ENCODE results near the gene RABGAP1L. TPM values are rescaled to one million over a fixed set of nuclear protein-coding genes. Genes with fewer than 3 reads are reported as not detected.

RABGAP1L gene
- total and polyA plus RNA-seq, 2 donors (not counting 3 experiments of a cell fraction or from before 2014, with no cell fraction given), result 6.4 to 22.2 TPM

DNA sequence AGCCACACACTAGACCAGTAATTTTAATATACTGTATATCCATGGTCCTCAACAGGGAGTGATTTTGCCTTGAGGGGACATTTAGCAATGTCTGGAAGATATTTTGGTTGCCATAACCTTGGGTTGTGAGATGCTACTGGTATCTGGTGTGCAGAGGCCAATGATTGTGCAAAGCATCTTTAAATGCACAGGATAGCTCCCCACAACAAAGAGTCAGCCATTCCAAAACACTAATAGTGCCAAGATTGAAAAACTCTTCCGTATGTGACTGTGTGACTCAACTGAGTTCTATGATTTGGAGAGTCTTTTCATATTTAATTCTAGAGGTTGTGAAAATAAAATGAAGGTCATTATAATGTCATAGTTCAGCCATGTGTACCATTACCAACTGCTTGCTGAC lies 699.0 kb downstream of the RABGAP1L start:
- dilution Hi-C loops (cut with MboI; ENCODE audit: extremely low pct_ligation_motif_present, low sequenced_read_pairs), result no loop called here
- no peak overlapping the region for H3K4me2 ChIP-seq (ENCODE audit: insufficient read depth, low read length)

More for the DNA sequence above, 699.0 kb downstream of the RABGAP1L start:
- CTCF ChIA-PET, result no interaction called here
- H3K27ac ChIP-seq (ENCODE audit: insufficient read depth, low read depth, low read length), result no peak overlapping the region
- no peak overlapping the region for H3K4me3 ChIP-seq (replicated peaks in 1 of 3; ENCODE audit: insufficient read depth in 1 of 3, low read depth in 1 of 3, low read length in 3 of 3)
- TF ChIP-seq GATA2 (IDR thresholded peaks at IDR 0.05; ENCODE audit: insufficient read depth, insufficient read length, low read depth, low read length), result no peak
- TF ChIP-seq, protein P1, sequence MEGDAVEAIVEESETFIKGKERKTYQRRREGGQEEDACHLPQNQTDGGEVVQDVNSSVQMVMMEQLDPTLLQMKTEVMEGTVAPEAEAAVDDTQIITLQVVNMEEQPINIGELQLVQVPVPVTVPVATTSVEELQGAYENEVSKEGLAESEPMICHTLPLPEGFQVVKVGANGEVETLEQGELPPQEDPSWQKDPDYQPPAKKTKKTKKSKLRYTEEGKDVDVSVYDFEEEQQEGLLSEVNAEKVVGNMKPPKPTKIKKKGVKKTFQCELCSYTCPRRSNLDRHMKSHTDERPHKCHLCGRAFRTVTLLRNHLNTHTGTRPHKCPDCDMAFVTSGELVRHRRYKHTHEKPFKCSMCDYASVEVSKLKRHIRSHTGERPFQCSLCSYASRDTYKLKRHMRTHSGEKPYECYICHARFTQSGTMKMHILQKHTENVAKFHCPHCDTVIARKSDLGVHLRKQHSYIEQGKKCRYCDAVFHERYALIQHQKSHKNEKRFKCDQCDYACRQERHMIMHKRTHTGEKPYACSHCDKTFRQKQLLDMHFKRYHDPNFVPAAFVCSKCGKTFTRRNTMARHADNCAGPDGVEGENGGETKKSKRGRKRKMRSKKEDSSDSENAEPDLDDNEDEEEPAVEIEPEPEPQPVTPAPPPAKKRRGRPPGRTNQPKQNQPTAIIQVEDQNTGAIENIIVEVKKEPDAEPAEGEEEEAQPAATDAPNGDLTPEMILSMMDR (IDR thresholded peaks at IDR 0.05; ENCODE audit: extremely low read depth in 1 of 2, insufficient read depth in 1 of 2, low read depth in 1 of 2, low read length in 2 of 2), result no peak
- TF ChIP-seq EZH2 (IDR thresholded peaks at IDR 0.05; ENCODE audit: borderline replicate concordance, low read depth, low read length, severe bottlenecking), result no peak
- TF ChIP-seq JUN (IDR thresholded peaks at IDR 0.05; ENCODE audit: borderline replicate concordance, insufficient read depth, insufficient read length, low read depth), result no peak
- no peak for TF ChIP-seq MAX (IDR thresholded peaks at IDR 0.05; ENCODE audit: insufficient read depth, insufficient read length)
- no peak for TF ChIP-seq POLR2A (IDR thresholded peaks at IDR 0.05; ENCODE audit: low read depth, low read length)
- no peak for TF ChIP-seq MYC (IDR thresholded peaks at IDR 0.05; ENCODE audit: low read depth, low read length)
- no peak for TF ChIP-seq POLR2AphosphoS5 (IDR thresholded peaks at IDR 0.05; ENCODE audit: insufficient read depth, low read depth, low read length)
- TF ChIP-seq FOS (IDR thresholded peaks at IDR 0.05; ENCODE audit: borderline replicate concordance, insufficient read depth, low read length), result no peak
- FAIRE-seq (peak; percentile 8), DNase-seq (ENCODE audit: low read depth, low spot score) (no peak)
- no peaks in the 10 kb centered on the region for H3K4me1 ChIP-seq (ENCODE audit: control insufficient read depth, extremely low read depth, insufficient read depth, low read length)
- H3K9me3 ChIP-seq (replicated peaks; ENCODE audit: control insufficient read depth, insufficient read depth, low read length), result no peaks in the 10 kb centered on the region
- H3K79me2 ChIP-seq (ENCODE audit: control insufficient read depth, insufficient read depth, low read length), result no peaks in the 10 kb centered on the region
- H4K20me1 ChIP-seq (replicated peaks; ENCODE audit: control insufficient read depth, extremely low read depth, insufficient read depth, low read length), result no peaks in the 10 kb centered on the region
- H3K9me1 ChIP-seq (replicated peaks; ENCODE audit: control insufficient read depth, extremely low read depth, insufficient read depth, low read length), result no peaks in the 10 kb centered on the region
- POLR2A ChIA-PET, result no interaction called here
- no peak overlapping the region for H2AFZ ChIP-seq (ENCODE audit: low read depth, low read length)
- no peak overlapping the region for H3K9ac ChIP-seq (replicated peaks; ENCODE audit: extremely low read depth, insufficient read depth, low read length)
- intact Hi-C loops (cut with micrococcal nuclease), result no loop called here
- BruUV-seq (replicated peaks), result no TSS peak
- H3K36me3 ChIP-seq (ENCODE audit: control insufficient read depth in 2 of 2, extremely low read depth in 1 of 2, insufficient read depth in 2 of 2, low read length in 2 of 2), result no peaks in the 10 kb centered on the region
- no peaks in the 10 kb centered on the region for H3K27me3 ChIP-seq (ENCODE audit: control insufficient read depth in 2 of 2, insufficient read depth in 2 of 2, low read length in 2 of 2)

Measured in endothelial cell of umbilical vein (primary cell).